Measurements from ENCODE around the gene ARMS2. TPM values are rescaled to one million over a fixed set of nuclear protein-coding genes. Genes with fewer than 3 reads are reported as not detected.

The ARMS2 gene
- total RNA-seq, 1 experiment from 2014 or later, result not detected

DNA sequence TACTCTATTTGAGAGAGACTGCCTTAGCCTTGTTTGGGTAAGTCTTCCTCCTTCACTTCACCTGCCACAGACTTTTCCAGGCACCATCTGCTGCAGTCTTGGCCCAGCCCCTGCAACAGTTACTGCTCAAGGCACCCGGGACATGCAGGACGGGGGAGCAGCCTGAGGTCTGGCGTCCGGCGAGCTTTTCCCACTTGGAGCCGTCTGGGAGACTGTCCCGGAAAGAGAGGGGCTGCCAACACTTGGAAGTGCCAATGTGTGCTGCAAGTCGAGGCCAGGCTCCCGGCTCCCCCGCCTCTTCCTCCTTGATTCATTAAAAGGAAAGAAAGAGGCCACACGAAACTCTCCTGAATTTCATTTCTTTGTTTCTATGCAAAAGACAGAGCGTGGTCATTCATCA is 20.6 kb downstream of the ARMS2 start (continued):
- TF ChIP-seq FOXJ3 (CRISPR knock-in tag; IDR thresholded peaks at IDR 0.05; ENCODE audit: borderline replicate concordance), result no peak
- TF ChIP-seq, protein P1, sequence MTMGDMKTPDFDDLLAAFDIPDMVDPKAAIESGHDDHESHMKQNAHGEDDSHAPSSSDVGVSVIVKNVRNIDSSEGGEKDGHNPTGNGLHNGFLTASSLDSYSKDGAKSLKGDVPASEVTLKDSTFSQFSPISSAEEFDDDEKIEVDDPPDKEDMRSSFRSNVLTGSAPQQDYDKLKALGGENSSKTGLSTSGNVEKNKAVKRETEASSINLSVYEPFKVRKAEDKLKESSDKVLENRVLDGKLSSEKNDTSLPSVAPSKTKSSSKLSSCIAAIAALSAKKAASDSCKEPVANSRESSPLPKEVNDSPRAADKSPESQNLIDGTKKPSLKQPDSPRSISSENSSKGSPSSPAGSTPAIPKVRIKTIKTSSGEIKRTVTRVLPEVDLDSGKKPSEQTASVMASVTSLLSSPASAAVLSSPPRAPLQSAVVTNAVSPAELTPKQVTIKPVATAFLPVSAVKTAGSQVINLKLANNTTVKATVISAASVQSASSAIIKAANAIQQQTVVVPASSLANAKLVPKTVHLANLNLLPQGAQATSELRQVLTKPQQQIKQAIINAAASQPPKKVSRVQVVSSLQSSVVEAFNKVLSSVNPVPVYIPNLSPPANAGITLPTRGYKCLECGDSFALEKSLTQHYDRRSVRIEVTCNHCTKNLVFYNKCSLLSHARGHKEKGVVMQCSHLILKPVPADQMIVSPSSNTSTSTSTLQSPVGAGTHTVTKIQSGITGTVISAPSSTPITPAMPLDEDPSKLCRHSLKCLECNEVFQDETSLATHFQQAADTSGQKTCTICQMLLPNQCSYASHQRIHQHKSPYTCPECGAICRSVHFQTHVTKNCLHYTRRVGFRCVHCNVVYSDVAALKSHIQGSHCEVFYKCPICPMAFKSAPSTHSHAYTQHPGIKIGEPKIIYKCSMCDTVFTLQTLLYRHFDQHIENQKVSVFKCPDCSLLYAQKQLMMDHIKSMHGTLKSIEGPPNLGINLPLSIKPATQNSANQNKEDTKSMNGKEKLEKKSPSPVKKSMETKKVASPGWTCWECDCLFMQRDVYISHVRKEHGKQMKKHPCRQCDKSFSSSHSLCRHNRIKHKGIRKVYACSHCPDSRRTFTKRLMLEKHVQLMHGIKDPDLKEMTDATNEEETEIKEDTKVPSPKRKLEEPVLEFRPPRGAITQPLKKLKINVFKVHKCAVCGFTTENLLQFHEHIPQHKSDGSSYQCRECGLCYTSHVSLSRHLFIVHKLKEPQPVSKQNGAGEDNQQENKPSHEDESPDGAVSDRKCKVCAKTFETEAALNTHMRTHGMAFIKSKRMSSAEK (CRISPR knock-in tag; IDR thresholded peaks at IDR 0.05; ENCODE audit: borderline replicate concordance), result no peak
- TF ChIP-seq, protein P2, sequence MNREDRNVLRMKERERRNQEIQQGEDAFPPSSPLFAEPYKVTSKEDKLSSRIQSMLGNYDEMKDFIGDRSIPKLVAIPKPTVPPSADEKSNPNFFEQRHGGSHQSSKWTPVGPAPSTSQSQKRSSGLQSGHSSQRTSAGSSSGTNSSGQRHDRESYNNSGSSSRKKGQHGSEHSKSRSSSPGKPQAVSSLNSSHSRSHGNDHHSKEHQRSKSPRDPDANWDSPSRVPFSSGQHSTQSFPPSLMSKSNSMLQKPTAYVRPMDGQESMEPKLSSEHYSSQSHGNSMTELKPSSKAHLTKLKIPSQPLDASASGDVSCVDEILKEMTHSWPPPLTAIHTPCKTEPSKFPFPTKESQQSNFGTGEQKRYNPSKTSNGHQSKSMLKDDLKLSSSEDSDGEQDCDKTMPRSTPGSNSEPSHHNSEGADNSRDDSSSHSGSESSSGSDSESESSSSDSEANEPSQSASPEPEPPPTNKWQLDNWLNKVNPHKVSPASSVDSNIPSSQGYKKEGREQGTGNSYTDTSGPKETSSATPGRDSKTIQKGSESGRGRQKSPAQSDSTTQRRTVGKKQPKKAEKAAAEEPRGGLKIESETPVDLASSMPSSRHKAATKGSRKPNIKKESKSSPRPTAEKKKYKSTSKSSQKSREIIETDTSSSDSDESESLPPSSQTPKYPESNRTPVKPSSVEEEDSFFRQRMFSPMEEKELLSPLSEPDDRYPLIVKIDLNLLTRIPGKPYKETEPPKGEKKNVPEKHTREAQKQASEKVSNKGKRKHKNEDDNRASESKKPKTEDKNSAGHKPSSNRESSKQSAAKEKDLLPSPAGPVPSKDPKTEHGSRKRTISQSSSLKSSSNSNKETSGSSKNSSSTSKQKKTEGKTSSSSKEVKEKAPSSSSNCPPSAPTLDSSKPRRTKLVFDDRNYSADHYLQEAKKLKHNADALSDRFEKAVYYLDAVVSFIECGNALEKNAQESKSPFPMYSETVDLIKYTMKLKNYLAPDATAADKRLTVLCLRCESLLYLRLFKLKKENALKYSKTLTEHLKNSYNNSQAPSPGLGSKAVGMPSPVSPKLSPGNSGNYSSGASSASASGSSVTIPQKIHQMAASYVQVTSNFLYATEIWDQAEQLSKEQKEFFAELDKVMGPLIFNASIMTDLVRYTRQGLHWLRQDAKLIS (CRISPR knock-in tag; IDR thresholded peaks at IDR 0.05; ENCODE audit: borderline replicate concordance), result no peak
- no peak for TF ChIP-seq NFYB (CRISPR knock-in tag; conservative IDR thresholded peaks at IDR 0.05; ENCODE audit: low read depth)
- no peak for TF ChIP-seq SOX15 (CRISPR knock-in tag; IDR thresholded peaks at IDR 0.05)
- no peak for TF ChIP-seq ZNF671 (CRISPR knock-in tag; IDR thresholded peaks at IDR 0.05)
- no peak for TF ChIP-seq TP53 (CRISPR knock-in tag; IDR thresholded peaks at IDR 0.05)
- TF ChIP-seq, protein P3, sequence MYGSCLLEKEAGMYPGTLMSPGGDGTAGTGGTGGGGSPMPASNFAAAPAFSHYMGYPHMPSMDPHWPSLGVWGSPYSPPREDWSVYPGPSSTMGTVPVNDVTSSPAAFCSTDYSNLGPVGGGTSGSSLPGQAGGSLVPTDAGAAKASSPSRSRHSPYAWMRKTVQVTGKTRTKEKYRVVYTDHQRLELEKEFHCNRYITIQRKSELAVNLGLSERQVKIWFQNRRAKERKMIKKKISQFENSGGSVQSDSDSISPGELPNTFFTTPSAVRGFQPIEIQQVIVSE (CRISPR knock-in tag; IDR thresholded peaks at IDR 0.05; ENCODE audit: borderline replicate concordance), result no peak
- no peak for TF ChIP-seq ZNF219 (CRISPR knock-in tag; IDR thresholded peaks at IDR 0.05; ENCODE audit: borderline replicate concordance)

DNA sequence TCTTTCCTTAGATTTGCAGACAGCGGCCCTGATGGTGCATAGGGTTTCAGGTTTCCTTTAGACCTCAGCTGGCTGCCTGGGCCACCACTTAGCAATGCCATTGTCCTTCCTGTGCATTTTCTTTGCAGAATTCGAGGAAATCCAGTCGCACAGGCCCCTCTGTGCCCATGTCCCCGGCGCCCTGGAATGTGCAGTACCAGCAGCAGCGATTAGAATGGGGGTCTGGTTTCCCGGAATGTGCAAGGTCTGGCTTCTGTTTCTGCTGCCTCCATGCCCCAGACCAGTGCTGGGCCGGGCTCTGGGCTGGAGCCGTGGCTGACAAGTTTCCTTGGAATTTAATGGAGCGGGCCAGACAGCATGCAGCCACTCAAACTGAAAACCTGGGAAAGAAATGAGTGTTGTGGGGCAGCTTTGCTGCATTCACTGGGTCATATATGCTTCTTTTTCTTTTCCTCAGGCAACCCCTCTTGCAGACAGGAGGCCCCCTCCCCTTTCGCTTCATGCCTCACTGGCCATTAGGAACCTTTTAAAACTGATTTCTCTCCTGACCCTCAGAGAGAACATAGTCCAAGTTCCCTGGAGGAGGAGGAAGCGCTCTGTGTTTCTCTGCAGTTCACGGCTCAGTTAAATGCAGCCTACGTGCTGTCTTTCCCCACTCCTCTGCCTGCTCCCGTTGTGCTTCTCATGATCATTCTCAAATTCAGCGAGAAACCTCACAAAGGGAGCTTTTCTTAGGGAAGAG is 21.3 kb downstream of the ARMS2 start:
- ChIA-PET CTCF (interaction anchor here (1.7 kb wide), 1 partner anchor 294 kb away, joined by 4 read pairs; no protein-coding TSS in a partner anchor), POLR2A (no interaction called here)
- peaks cover 59% of the 10 kb centered on the region for H3K4me1 Mint-ChIP-seq
- ATAC-seq, result peak; percentile 62
- no peak for DNase-seq (ENCODE audit: low spot score)
- H3K27ac Mint-ChIP-seq, result peak overlapping the region; percentile 84
- H3K9me3 Mint-ChIP-seq, result no peaks in the 10 kb centered on the region
- peak overlapping the region; percentile 29; the same call in 1 of the 2 replicates for H3K4me3 Mint-ChIP-seq
- TF ChIP-seq, protein P4, sequence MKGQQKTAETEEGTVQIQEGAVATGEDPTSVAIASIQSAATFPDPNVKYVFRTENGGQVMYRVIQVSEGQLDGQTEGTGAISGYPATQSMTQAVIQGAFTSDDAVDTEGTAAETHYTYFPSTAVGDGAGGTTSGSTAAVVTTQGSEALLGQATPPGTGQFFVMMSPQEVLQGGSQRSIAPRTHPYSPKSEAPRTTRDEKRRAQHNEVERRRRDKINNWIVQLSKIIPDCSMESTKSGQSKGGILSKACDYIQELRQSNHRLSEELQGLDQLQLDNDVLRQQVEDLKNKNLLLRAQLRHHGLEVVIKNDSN (CRISPR knock-in tag; IDR thresholded peaks at IDR 0.05), result no peak
- 0 out of 2 replicates have a peak, but pooled peaks have one; percentile 36 for TF ChIP-seq RORB (CRISPR knock-in tag; IDR thresholded peaks at IDR 0.05)
- no peak for TF ChIP-seq ZNF138 (CRISPR knock-in tag; conservative IDR thresholded peaks at IDR 0.05)
- no peak for TF ChIP-seq TEAD4 (CRISPR knock-in tag; IDR thresholded peaks at IDR 0.05)
- TF ChIP-seq, protein P5, sequence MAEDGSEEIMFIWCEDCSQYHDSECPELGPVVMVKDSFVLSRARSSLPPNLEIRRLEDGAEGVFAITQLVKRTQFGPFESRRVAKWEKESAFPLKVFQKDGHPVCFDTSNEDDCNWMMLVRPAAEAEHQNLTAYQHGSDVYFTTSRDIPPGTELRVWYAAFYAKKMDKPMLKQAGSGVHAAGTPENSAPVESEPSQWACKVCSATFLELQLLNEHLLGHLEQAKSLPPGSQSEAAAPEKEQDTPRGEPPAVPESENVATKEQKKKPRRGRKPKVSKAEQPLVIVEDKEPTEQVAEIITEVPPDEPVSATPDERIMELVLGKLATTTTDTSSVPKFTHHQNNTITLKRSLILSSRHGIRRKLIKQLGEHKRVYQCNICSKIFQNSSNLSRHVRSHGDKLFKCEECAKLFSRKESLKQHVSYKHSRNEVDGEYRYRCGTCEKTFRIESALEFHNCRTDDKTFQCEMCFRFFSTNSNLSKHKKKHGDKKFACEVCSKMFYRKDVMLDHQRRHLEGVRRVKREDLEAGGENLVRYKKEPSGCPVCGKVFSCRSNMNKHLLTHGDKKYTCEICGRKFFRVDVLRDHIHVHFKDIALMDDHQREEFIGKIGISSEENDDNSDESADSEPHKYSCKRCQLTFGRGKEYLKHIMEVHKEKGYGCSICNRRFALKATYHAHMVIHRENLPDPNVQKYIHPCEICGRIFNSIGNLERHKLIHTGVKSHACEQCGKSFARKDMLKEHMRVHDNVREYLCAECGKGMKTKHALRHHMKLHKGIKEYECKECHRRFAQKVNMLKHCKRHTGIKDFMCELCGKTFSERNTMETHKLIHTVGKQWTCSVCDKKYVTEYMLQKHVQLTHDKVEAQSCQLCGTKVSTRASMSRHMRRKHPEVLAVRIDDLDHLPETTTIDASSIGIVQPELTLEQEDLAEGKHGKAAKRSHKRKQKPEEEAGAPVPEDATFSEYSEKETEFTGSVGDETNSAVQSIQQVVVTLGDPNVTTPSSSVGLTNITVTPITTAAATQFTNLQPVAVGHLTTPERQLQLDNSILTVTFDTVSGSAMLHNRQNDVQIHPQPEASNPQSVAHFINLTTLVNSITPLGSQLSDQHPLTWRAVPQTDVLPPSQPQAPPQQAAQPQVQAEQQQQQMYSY (CRISPR knock-in tag; IDR thresholded peaks at IDR 0.05), result no peak
- TF ChIP-seq NFE2L1 (CRISPR knock-in tag; IDR thresholded peaks at IDR 0.05), result no peak
- TF ChIP-seq, protein P6, sequence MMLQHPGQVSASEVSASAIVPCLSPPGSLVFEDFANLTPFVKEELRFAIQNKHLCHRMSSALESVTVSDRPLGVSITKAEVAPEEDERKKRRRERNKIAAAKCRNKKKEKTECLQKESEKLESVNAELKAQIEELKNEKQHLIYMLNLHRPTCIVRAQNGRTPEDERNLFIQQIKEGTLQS (CRISPR knock-in tag; conservative IDR thresholded peaks at IDR 0.05), result no peak
- TF ChIP-seq, protein P7, sequence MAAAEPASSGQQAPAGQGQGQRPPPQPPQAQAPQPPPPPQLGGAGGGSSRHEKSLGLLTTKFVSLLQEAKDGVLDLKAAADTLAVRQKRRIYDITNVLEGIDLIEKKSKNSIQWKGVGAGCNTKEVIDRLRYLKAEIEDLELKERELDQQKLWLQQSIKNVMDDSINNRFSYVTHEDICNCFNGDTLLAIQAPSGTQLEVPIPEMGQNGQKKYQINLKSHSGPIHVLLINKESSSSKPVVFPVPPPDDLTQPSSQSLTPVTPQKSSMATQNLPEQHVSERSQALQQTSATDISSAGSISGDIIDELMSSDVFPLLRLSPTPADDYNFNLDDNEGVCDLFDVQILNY (CRISPR knock-in tag; IDR thresholded peaks at IDR 0.05), result no peak
- no peaks in the 10 kb centered on the region for H3K36me3 Mint-ChIP-seq
- no peaks in the 10 kb centered on the region for H3K27me3 Mint-ChIP-seq (ENCODE audit: low read depth)
